Tibial nerve (tissue), 3 donors: ENCODE data around the gene RINL.

Experiments used
- CTCF ChIP-seq, 5 experiments: fragments of 200-600 bp in 3 of 5; fragments of 450-650 bp in 2 of 5; sonication (generic) in 3 of 5; IDR thresholded peaks; one replicate each; pipeline ENCODE4 v1.5.1; 2016 to 2019; ENCODE audit warnings: antibody characterized with exemption in 5 of 5, mild to moderate bottlenecking in 3 of 5, moderate library complexity in 2 of 5
- POLR2A ChIP-seq, 2 donors: fragments of 450-650 bp; IDR thresholded peaks; one replicate each; pipeline ENCODE4 v1.6.1; 2017; ENCODE audit warnings: antibody characterized with exemption in 2 of 2, mild to moderate bottlenecking in 2 of 2, moderate library complexity in 2 of 2

GRCh38 chr19:38826856-38827551 lies 51.1 kb downstream of the RINL start:
- TF ChIP-seq CTCF (IDR thresholded peaks at IDR 0.05) (no peak), POLR2A (IDR thresholded peaks at IDR 0.05) (no peak)
